HG03175 (cell line): Measurements from ENCODE around the gene CCR5.

ENCODE experiments used
- ATAC-seq: cut with Tn5 transposase; IDR thresholded peaks from one replicate; pipeline ENCODE4 v1.9.1; 2021; ENCODE audit warnings: mild to moderate bottlenecking, moderate library complexity; ENCODE audit not compliant: unreplicated experiment

The CCR5 gene

DNA sequence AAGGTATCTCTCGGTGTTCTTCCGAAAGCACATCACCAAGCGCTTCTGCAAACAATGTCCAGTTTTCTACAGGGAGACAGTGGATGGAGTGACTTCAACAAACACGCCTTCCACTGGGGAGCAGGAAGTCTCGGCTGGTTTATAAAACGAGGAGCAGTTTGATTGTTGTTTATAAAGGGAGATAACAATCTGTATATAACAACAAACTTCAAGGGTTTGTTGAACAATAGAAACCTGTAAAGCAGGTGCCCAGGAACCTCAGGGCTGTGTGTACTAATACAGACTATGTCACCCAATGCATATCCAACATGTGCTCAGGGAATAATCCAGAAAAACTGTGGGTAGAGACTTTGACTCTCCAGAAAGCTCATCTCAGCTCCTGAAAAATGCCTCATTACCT is 12.3 kb upstream of the CCR5 start:
- ATAC-seq = no peak

- peak; percentile 75 for ATAC-seq
These were observed 10.8 kb upstream of the CCR5 start for GRCh38 chr3:46359733-46360493.

DNA sequence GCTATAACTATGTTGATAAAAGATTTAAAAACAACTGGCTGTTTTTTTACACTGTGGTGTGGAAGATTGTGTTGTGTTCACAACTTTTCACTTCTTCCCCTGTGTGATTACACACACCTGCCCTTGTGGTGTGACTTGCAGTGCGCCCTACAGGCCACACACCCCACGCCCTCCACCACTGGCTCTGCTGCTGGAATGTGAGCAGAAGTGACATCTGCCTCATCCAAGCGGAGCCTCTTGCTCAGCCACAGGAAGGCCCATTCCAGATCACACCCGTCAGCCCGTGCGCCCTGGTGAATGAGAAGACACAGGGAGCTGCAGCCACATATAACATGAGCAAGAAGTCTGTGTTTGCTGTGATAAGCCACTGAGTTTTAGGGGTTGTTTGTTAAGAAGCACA is 9.8 kb upstream of the CCR5 start:
- no peak for ATAC-seq

DNA sequence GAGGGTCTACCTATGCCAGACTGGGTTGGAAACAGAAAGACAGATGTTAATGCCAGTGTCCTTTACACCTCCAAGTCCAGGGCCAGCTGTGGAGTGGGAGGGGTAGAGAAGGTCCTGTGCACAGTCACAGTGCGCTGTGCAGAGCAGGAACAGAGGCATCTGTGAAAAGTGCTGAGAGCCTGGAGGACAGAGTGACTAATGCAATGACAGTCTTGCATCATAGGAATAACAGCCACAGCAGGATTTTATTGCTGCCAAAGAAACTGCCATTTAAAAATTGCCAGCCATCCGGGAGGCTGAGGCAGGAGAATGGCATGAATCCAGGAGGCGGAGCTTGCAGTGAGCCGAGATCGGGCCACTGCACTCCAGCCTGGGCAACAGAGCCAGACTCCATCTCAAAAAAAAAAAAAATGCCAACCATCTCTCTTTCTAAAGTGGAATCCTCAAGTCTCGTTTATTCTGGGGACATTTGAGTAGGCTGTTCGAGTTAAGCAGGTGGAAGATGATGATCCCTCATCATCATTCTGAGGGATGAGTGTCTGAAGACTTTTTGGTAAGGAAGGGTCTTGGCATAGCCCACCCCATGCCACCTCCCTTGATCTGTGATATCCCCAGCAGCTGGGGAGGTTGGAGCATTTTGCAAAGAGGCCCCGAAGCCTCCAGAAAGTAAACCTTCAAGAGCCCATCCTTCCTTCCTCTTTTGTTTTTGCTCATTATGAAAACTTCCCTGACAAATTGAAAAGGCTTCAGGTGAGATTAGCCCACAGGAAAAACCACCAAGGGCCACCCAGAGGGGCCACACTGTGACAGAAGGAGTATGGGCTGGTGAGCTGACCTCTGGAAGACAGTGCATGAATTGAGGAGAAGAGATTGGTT is 9.1 kb upstream of the CCR5 start:
- ATAC-seq = no peak

- ATAC-seq = no peak
These were observed 5.7 kb upstream of the CCR5 start for GRCh38 chr3:46365041-46365440.

- ATAC-seq = no peak
These were observed 4.8 kb upstream of the CCR5 start for GRCh38 chr3:46365737-46366524.

DNA sequence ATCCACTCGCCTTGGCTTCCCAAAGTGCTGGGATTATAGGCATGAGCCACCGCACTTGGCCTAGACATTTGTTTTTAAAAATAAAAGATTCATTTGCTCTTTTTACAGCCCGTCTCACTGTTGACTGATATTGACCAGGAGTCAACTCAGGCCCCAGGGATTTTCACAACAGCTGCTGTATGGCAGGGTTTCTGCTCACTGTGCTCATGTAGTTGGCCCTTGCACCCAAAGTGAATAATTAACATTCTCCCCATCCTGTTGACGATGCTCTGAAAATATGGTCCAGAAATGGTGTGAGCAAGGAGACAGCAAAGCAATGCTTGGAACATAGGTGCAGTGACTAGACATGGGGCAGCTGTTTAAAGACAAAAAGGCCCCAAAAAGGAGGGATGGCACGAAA is 2.9 kb upstream of the CCR5 start:
- no peak for ATAC-seq

- ATAC-seq = peak; percentile 72
These were observed 2.2 kb upstream of the CCR5 start for GRCh38 chr3:46368569-46368968.

- ATAC-seq = no peak
These were observed 1.6 kb upstream of the CCR5 start for GRCh38 chr3:46369151-46369550.

DNA sequence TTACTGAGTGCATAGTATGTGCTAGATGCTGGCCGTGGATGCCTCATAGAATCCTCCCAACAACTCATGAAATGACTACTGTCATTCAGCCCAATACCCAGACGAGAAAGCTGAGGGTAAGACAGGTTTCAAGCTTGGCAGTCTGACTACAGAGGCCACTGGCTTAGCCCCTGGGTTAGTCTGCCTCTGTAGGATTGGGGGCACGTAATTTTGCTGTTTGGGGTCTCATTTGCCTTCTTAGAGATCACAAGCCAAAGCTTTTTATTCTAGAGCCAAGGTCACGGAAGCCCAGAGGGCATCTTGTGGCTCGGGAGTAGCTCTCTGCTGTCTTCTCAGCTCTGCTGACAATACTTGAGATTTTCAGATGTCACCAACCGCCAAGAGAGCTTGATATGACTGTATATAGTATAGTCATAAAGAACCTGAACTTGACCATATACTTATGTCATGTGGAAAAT is 1.0 kb upstream of the CCR5 start:
- ATAC-seq = peak; percentile 54

- ATAC-seq = no peak
These were observed 984 bp downstream of the CCR5 start for GRCh38 chr3:46371519-46372340.

DNA sequence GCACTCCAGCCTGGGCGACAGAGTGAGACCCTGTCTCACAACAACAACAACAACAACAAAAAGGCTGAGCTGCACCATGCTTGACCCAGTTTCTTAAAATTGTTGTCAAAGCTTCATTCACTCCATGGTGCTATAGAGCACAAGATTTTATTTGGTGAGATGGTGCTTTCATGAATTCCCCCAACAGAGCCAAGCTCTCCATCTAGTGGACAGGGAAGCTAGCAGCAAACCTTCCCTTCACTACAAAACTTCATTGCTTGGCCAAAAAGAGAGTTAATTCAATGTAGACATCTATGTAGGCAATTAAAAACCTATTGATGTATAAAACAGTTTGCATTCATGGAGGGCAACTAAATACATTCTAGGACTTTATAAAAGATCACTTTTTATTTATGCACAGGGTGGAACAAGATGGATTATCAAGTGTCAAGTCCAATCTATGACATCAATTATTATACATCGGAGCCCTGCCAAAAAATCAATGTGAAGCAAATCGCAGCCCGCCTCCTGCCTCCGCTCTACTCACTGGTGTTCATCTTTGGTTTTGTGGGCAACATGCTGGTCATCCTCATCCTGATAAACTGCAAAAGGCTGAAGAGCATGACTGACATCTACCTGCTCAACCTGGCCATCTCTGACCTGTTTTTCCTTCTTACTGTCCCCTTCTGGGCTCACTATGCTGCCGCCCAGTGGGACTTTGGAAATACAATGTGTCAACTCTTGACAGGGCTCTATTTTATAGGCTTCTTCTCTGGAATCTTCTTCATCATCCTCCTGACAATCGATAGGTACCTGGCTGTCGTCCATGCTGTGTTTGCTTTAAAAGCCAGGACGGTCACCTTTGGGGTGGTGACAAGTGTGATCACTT is 2.0 kb downstream of the CCR5 start:
- no peak for ATAC-seq

GRCh38 chr3:46374755-46375154 is 4.0 kb downstream of the CCR5 start:
- no peak for ATAC-seq

- ATAC-seq = no peak
These were observed 4.5 kb downstream of the CCR5 start for GRCh38 chr3:46375218-46375617.

DNA sequence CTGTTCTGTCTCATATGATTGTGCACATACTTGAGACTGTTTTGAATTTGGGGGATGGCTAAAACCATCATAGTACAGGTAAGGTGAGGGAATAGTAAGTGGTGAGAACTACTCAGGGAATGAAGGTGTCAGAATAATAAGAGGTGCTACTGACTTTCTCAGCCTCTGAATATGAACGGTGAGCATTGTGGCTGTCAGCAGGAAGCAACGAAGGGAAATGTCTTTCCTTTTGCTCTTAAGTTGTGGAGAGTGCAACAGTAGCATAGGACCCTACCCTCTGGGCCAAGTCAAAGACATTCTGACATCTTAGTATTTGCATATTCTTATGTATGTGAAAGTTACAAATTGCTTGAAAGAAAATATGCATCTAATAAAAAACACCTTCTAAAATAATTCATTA is 5.1 kb downstream of the CCR5 start:
- no peak for ATAC-seq

DNA sequence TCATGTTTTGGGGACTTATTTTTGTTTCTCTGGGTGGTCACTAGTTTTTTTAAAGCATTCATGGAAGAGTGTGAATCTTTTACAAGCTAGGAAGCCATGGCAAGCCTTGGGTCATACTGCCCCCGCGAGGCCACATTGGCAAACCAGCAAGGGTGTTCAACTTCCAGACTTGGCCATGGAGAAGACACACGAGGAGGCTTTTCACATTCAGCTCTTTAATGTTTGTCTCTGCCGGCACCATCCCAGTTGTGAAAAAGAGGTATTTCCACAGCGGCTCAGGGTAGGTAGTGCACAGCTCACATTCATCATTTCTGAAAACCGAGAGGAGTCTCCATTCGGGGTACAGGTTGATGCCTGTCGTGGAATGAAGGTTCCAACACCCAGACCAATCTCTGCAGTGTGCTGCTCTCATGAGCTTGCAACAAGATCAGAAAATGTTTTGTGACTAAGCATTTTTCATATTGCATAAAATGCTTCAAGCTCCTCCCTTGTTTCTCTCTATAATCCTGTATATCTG is 7.7 kb downstream of the CCR5 start:
- no peak for ATAC-seq

DNA sequence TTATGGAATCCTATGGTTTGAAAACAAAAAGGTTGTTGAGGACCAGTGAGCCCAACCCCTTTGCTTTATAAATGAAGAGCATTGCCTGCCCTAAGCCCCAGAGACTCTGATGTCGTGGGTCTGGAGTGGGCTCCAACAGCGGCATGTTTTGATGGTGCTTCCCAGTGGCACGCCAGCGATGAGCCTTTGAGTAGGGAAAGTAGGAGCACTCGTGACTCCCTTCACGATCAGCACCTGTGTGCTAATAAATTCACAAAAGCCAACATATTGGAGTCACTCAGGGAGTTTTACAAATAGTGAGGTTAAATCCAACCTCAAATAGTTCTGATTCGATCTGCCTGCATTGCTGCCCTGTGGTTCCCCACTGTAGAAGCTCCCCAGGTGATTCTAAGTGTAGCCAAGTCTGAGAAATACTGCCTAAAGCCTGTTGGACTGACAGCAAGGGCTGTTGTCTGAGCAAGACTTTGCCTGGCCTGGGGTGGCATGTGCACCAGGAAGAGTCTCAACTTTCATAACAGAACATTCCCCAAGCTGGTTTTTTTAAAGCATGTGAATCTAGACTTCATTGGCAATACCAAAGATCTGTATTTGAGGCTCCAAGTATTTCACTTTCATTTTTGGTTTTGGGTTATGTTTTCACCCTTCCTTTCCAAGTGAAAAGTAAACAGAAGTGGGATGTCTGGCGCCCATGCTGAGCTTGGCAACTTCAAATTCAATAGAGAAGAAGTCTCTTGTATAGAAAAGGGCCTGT is 9.9 kb downstream of the CCR5 start:
- no peak for ATAC-seq

GRCh38 chr3:46381625-46382024 is 10.9 kb downstream of the CCR5 start:
- no peak for ATAC-seq
